ENCODE data around the gene CCDC88B. TPM values are rescaled to one million over a fixed set of nuclear protein-coding genes. Genes with fewer than 3 reads are reported as not detected.
"Not testable (repeated sequence)": the region's sequence is repeated elsewhere in the genome, so short reads cannot be mapped to it uniquely, and the experiment has no call there.

Gene CCDC88B
- total RNA-seq, 2 donors from 2014 or later = 120 to 125 TPM

GRCh38 chr11:64299847-64300648 is 40.0 kb upstream of the CCDC88B start, which contains the start of gene CATSPERZ:
CATSPERZ (plus strand) TSS chr11:64300358; CDS start chr11:64300411, 53 bp downstream.
- H3K27ac Mint-ChIP-seq = no peak within 1 kb of the TSS

GRCh38 chr11:64303109-64304031 is 36.6 kb upstream of the CCDC88B start:
- peaks cover 10% of the 10 kb centered on the region for H3K4me1 Mint-ChIP-seq
- H3K27ac Mint-ChIP-seq = no peak overlapping the region
- ATAC-seq (replicated peaks) = no peak
- H3K4me3 Mint-ChIP-seq = peak overlapping the region; percentile 98
- H3K9me3 Mint-ChIP-seq = no peaks in the 10 kb centered on the region
- H3K27me3 Mint-ChIP-seq = peaks cover 10% of the 10 kb centered on the region
- H3K36me3 Mint-ChIP-seq (ENCODE audit: low read depth) = peaks cover 20% of the 10 kb centered on the region

More at GRCh38 chr11:64299847-64300648, 40.0 kb upstream of the CCDC88B start, which contains the start of gene CATSPERZ:
- peak within 1 kb of the TSS; percentile 73 for H3K4me3 Mint-ChIP-seq
- H3K4me1 Mint-ChIP-seq = peaks cover 10% of the 10 kb centered on the region
- H3K27me3 Mint-ChIP-seq = peaks cover 39% of the 10 kb centered on the region
- no peak for ATAC-seq (replicated peaks)
- H3K36me3 Mint-ChIP-seq (ENCODE audit: low read depth) = peaks cover 4% of the 10 kb centered on the region
- no peaks in the 10 kb centered on the region for H3K9me3 Mint-ChIP-seq

GRCh38 chr11:64304032-64304315 is 36.0 kb upstream of the CCDC88B start:
- no peaks in the 10 kb centered on the region for H3K9me3 Mint-ChIP-seq
- peak overlapping the region; percentile 98 for H3K4me3 Mint-ChIP-seq
- peaks cover 10% of the 10 kb centered on the region for H3K4me1 Mint-ChIP-seq
- H3K36me3 Mint-ChIP-seq (ENCODE audit: low read depth) = peaks cover 23% of the 10 kb centered on the region
- peaks cover 10% of the 10 kb centered on the region for H3K27me3 Mint-ChIP-seq
- ATAC-seq (replicated peaks) = no peak
- peak overlapping the region; percentile 91 for H3K27ac Mint-ChIP-seq

- ATAC-seq (replicated peaks) = peak; percentile 55
- Mint-ChIP-seq H3K4me3 (peak overlapping the region; percentile 98), H3K27me3 (peaks cover 10% of the 10 kb centered on the region), H3K4me1 (peaks cover 10% of the 10 kb centered on the region), H3K27ac (peak overlapping the region; percentile 91), H3K9me3 (no peaks in the 10 kb centered on the region), H3K36me3 (ENCODE audit: low read depth) (peaks cover 28% of the 10 kb centered on the region)
These were observed 35.5 kb upstream of the CCDC88B start for GRCh38 chr11:64304316-64305072.

GRCh38 chr11:64305075-64305690 is 34.8 kb upstream of the CCDC88B start, which contains the start of gene ESRRA:
ESRRA (plus strand) TSS chr11:64305524; CDS start chr11:64307180, 1,656 bp downstream.
- Mint-ChIP-seq H3K27ac (peak within 1 kb of the TSS; percentile 97), H3K4me3 (peak within 1 kb of the TSS; percentile 98), H3K4me1 (peaks cover 10% of the 10 kb centered on the region), H3K9me3 (no peaks in the 10 kb centered on the region), H3K36me3 (ENCODE audit: low read depth) (peaks cover 29% of the 10 kb centered on the region), H3K27me3 (peaks cover 5% of the 10 kb centered on the region)
- peak; percentile 75 for ATAC-seq (replicated peaks)

- H3K9me3 Mint-ChIP-seq = no peaks in the 10 kb centered on the region
These were observed 34.1 kb upstream of the CCDC88B start for GRCh38 chr11:64305691-64306562.

GRCh38 chr11:64306563-64306875 is 33.5 kb upstream of the CCDC88B start:
- H3K27ac Mint-ChIP-seq = peak overlapping the region; percentile 97
- H3K9me3 Mint-ChIP-seq = no peaks in the 10 kb centered on the region
- H3K4me3 Mint-ChIP-seq = peak overlapping the region; percentile 98
- ATAC-seq (replicated peaks) = no peak
- H3K36me3 Mint-ChIP-seq (ENCODE audit: low read depth) = peaks cover 31% of the 10 kb centered on the region
- peaks cover 5% of the 10 kb centered on the region for H3K4me1 Mint-ChIP-seq
- H3K27me3 Mint-ChIP-seq = no peaks in the 10 kb centered on the region

More at GRCh38 chr11:64305691-64306562, 34.1 kb upstream of the CCDC88B start:
- ATAC-seq (replicated peaks) = peak; percentile 22
- H3K27ac Mint-ChIP-seq = peak overlapping the region; percentile 97
- peaks cover 29% of the 10 kb centered on the region for H3K36me3 Mint-ChIP-seq (ENCODE audit: low read depth)
- peak overlapping the region; percentile 98 for H3K4me3 Mint-ChIP-seq
- peaks cover 5% of the 10 kb centered on the region for H3K4me1 Mint-ChIP-seq
- no peaks in the 10 kb centered on the region for H3K27me3 Mint-ChIP-seq

- H3K4me3 Mint-ChIP-seq = peak overlapping the region; percentile 98
- H3K4me1 Mint-ChIP-seq = peaks cover 5% of the 10 kb centered on the region
- no peaks in the 10 kb centered on the region for H3K27me3 Mint-ChIP-seq
- H3K9me3 Mint-ChIP-seq = no peaks in the 10 kb centered on the region
- peak overlapping the region; percentile 57 for H3K27ac Mint-ChIP-seq
- no peak for ATAC-seq (replicated peaks)
- peaks cover 31% of the 10 kb centered on the region for H3K36me3 Mint-ChIP-seq (ENCODE audit: low read depth)
These were observed 33.0 kb upstream of the CCDC88B start for GRCh38 chr11:64306876-64307622.

- not testable (repeated sequence) for H3K27me3 Mint-ChIP-seq; H3K4me1 Mint-ChIP-seq; ATAC-seq (replicated peaks); H3K9me3 Mint-ChIP-seq
- Mint-ChIP-seq H3K36me3 (ENCODE audit: low read depth) (peaks cover 38% of the 10 kb centered on the region), H3K4me3 (peak overlapping the region; percentile 98), H3K27ac (peak overlapping the region; percentile 57)
These were observed 32.2 kb upstream of the CCDC88B start for GRCh38 chr11:64307795-64308194.

GRCh38 chr11:64312947-64313346 is 27.1 kb upstream of the CCDC88B start:
- H3K4me3 Mint-ChIP-seq = no peak overlapping the region

GRCh38 chr11:64313491-64314145 is 26.4 kb upstream of the CCDC88B start:
- Mint-ChIP-seq H3K27ac (peak overlapping the region; percentile 72), H3K4me1 (peaks cover 6% of the 10 kb centered on the region), H3K9me3 (no peaks in the 10 kb centered on the region), H3K4me3 (no peak overlapping the region), H3K27me3 (no peaks in the 10 kb centered on the region), H3K36me3 (ENCODE audit: low read depth) (peaks cover 66% of the 10 kb centered on the region)
- ATAC-seq (replicated peaks) = no peak

More at GRCh38 chr11:64312947-64313346, 27.1 kb upstream of the CCDC88B start:
- H3K9me3 Mint-ChIP-seq = no peaks in the 10 kb centered on the region
- H3K27ac Mint-ChIP-seq = peak overlapping the region; percentile 72
- no peaks in the 10 kb centered on the region for H3K27me3 Mint-ChIP-seq
- ATAC-seq (replicated peaks) = no peak
- peaks cover 6% of the 10 kb centered on the region for H3K4me1 Mint-ChIP-seq
- H3K36me3 Mint-ChIP-seq (ENCODE audit: low read depth) = peaks cover 61% of the 10 kb centered on the region

- H3K4me1 Mint-ChIP-seq = peaks cover 12% of the 10 kb centered on the region
- H3K27ac Mint-ChIP-seq = peak overlapping the region; percentile 41
- no peaks in the 10 kb centered on the region for H3K27me3 Mint-ChIP-seq
- ATAC-seq (replicated peaks) = no peak
- H3K9me3 Mint-ChIP-seq = no peaks in the 10 kb centered on the region
- no peak overlapping the region for H3K4me3 Mint-ChIP-seq
- peaks cover 66% of the 10 kb centered on the region for H3K36me3 Mint-ChIP-seq (ENCODE audit: low read depth)
These were observed 25.7 kb upstream of the CCDC88B start for GRCh38 chr11:64314146-64314804.
